Transverse colon (tissue), 4 donors: ENCODE measurements around the gene LMOD3.

Experiments
- CTCF ChIP-seq, 5 experiments: fragments of 200-600 bp in 3 of 5; fragments of 450-650 bp in 2 of 5; sonication (generic) in 3 of 5; IDR thresholded peaks; 1 replicate in 2 of 5; 2 replicates in 3 of 5; pipeline ENCODE4 v1.5.1; 2016 to 2017; ENCODE audit warnings: antibody characterized with exemption in 5 of 5, inconsistent platforms in 3 of 5, mild to moderate bottlenecking in 2 of 5, moderate library complexity in 1 of 5
- POLR2AphosphoS5 ChIP-seq, 3 donors: sonication (generic); formaldehyde crosslinking; IDR thresholded peaks; one replicate each; pipeline ENCODE4 v1.6.1; 2016; ENCODE audit warnings: antibody characterized with exemption in 3 of 3

GRCh38 chr3:69097407-69098086 is 24.8 kb downstream of the LMOD3 start:
- no peak for TF ChIP-seq POLR2AphosphoS5 (IDR thresholded peaks at IDR 0.05)
- no peak for TF ChIP-seq CTCF (IDR thresholded peaks at IDR 0.05)
